HEK293 (cell line): ENCODE results near the gene CSRP2.

Experiments used
- CTCF ChIA-PET: fragments of 350-600 bp; formaldehyde crosslinking; extraction: SDS; loops from one replicate; lab custom pipeline; 2021; ENCODE audit warnings: antibody characterized with exemption; lab: Yijun Ruan, JAX
- POLR2A ChIA-PET: fragments of 300-600 bp; formaldehyde crosslinking; extraction: SDS; loops from one replicate; lab custom pipeline; 2020; ENCODE audit warnings: antibody characterized with exemption, inconsistent platforms; lab: Yijun Ruan, JAX
- H3K27ac ChIP-seq: fragments of 200-500 bp; sonication (Bioruptor generic); 2 replicates; pipeline ENCODE4 v1.5.1; 2014; ENCODE audit warnings: low read depth, low read length, control low read depth, inconsistent platforms; ENCODE audit errors: extremely low read depth
- H3K36me3 ChIP-seq, 2 experiments: fragments of 200-500 bp in 1 of 2; sonication (Bioruptor generic) in 1 of 2; 1 replicate in 1 of 2; 2 replicates in 1 of 2; pipeline ENCODE4 v1.5.1; 2014 to 2017; ENCODE audit warnings: inconsistent platforms in 2 of 2, low read length in 2 of 2; ENCODE audit not compliant: control insufficient read depth in 2 of 2, insufficient read depth in 1 of 2
- H3K4me1 ChIP-seq: fragments of 200-500 bp; sonication (Bioruptor generic); 2 replicates; pipeline ENCODE4 v1.5.1; 2014; ENCODE audit warnings: mild to moderate bottlenecking, low read length, inconsistent platforms; ENCODE audit not compliant: control insufficient read depth, insufficient read depth
- H3K4me3 ChIP-seq: 2 replicates; pipeline ENCODE4 v1.5.1; 2011; ENCODE audit warnings: low read depth, mild to moderate bottlenecking, control low read depth, low read length, moderate library complexity
- H3K9me3 ChIP-seq: fragments of 200-500 bp; sonication (Bioruptor generic); 2 replicates; pipeline ENCODE4 v1.5.1; 2014; ENCODE audit warnings: low read depth, low read length, inconsistent platforms; ENCODE audit not compliant: control insufficient read depth, insufficient read depth
- GLIS2 ChIP-seq: fragments of 450-650 bp; formaldehyde crosslinking; IDR thresholded peaks from 2 replicates; pipeline ENCODE4 v1.5.1; 2016; ENCODE audit warnings: missing biosample characterization, missing genetic modification characterization
- KLF8 ChIP-seq: fragments of 450-650 bp; formaldehyde crosslinking; IDR thresholded peaks from 2 replicates; pipeline ENCODE4 v1.5.1; 2016; ENCODE audit warnings: missing biosample characterization, missing genetic modification characterization
- KLF9 ChIP-seq: fragments of 450-650 bp; formaldehyde crosslinking; IDR thresholded peaks from 2 replicates; pipeline ENCODE4 v1.5.1; 2016; ENCODE audit warnings: missing biosample characterization, missing genetic modification characterization, low read depth
- OSR2 ChIP-seq: fragments of 450-650 bp; formaldehyde crosslinking; IDR thresholded peaks from 2 replicates; pipeline ENCODE4 v1.5.1; 2016; ENCODE audit warnings: missing biosample characterization, missing genetic modification characterization
- SCRT1 ChIP-seq: fragments of 450-650 bp; formaldehyde crosslinking; IDR thresholded peaks from 2 replicates; pipeline ENCODE4 v1.5.1; 2016; ENCODE audit warnings: missing biosample characterization, missing genetic modification characterization, borderline replicate concordance
- SETDB1 ChIP-seq: IDR thresholded peaks from one replicate; pipeline ENCODE4 v1.6.1; 2017; ENCODE audit warnings: mild to moderate bottlenecking, low read length, moderate library complexity, mixed read lengths; ENCODE audit not compliant: insufficient read length
- TRIM28 ChIP-seq: IDR thresholded peaks from 2 replicates; pipeline ENCODE4 v1.6.1; 2011; ENCODE audit warnings: low read length, control low read depth, borderline replicate concordance
- YY2 ChIP-seq: fragments of 450-650 bp; formaldehyde crosslinking; IDR thresholded peaks from 2 replicates; pipeline ENCODE4 v1.5.1; 2016; ENCODE audit warnings: missing biosample characterization, missing genetic modification characterization
- ZNF138 ChIP-seq: fragments of 450-650 bp; formaldehyde crosslinking; IDR thresholded peaks from 2 replicates; pipeline ENCODE4 v1.5.1; 2016; ENCODE audit warnings: missing biosample characterization, missing genetic modification characterization, borderline replicate concordance
- ZNF140 ChIP-seq: fragments of 450-650 bp; formaldehyde crosslinking; IDR thresholded peaks from 2 replicates; pipeline ENCODE4 v1.5.1; 2016; ENCODE audit warnings: missing biosample characterization, missing genetic modification characterization
- ZNF19 ChIP-seq: fragments of 450-650 bp; formaldehyde crosslinking; IDR thresholded peaks from 2 replicates; pipeline ENCODE4; 2016; ENCODE audit warnings: missing biosample characterization, missing genetic modification characterization, low read depth
- ZNF341 ChIP-seq: fragments of 450-650 bp; formaldehyde crosslinking; IDR thresholded peaks from 2 replicates; pipeline ENCODE4; 2016; ENCODE audit warnings: low read depth, missing biosample characterization, missing genetic modification characterization
- ZNF416 ChIP-seq: fragments of 450-650 bp; formaldehyde crosslinking; IDR thresholded peaks from 2 replicates; pipeline ENCODE4 v1.5.1; 2016; ENCODE audit warnings: missing biosample characterization, missing genetic modification characterization
- ZNF521 ChIP-seq: fragments of 450-650 bp; formaldehyde crosslinking; IDR thresholded peaks from 2 replicates; pipeline ENCODE4 v1.5.1; 2017; ENCODE audit warnings: missing biosample characterization, mild to moderate bottlenecking, missing genetic modification characterization
- ZNF530 ChIP-seq: fragments of 450-650 bp; formaldehyde crosslinking; IDR thresholded peaks from 2 replicates; pipeline ENCODE4 v1.5.1; 2016; ENCODE audit warnings: low read depth, missing biosample characterization, missing genetic modification characterization
- ZNF549 ChIP-seq: fragments of 450-650 bp; IDR thresholded peaks from 2 replicates; pipeline ENCODE4 v1.5.1; 2018; ENCODE audit warnings: missing biosample characterization, missing genetic modification characterization, mild to moderate bottlenecking, inconsistent platforms, moderate library complexity
- ZNF555 ChIP-seq: fragments of 450-650 bp; formaldehyde crosslinking; conservative IDR thresholded peaks from 2 replicates; pipeline ENCODE4 v1.5.1; 2017; ENCODE audit warnings: missing biosample characterization, mild to moderate bottlenecking, missing genetic modification characterization, inconsistent platforms
- ZNF558 ChIP-seq: fragments of 450-650 bp; formaldehyde crosslinking; IDR thresholded peaks from 2 replicates; pipeline ENCODE4 v1.5.1; 2016; ENCODE audit warnings: missing biosample characterization, missing genetic modification characterization
- ZNF571 ChIP-seq: fragments of 450-650 bp; formaldehyde crosslinking; IDR thresholded peaks from 2 replicates; pipeline ENCODE4 v1.5.0; 2017; ENCODE audit warnings: missing biosample characterization, missing genetic modification characterization
- ZNF610 ChIP-seq: fragments of 450-650 bp; formaldehyde crosslinking; IDR thresholded peaks from 2 replicates; pipeline ENCODE4 v1.5.1; 2016; ENCODE audit warnings: missing biosample characterization, missing genetic modification characterization, borderline replicate concordance
- ZNF629 ChIP-seq: fragments of 450-650 bp; formaldehyde crosslinking; IDR thresholded peaks from 2 replicates; pipeline ENCODE4 v1.5.1; 2017; ENCODE audit warnings: missing biosample characterization, missing genetic modification characterization
- ZNF747 ChIP-seq: fragments of 450-650 bp; formaldehyde crosslinking; IDR thresholded peaks from 2 replicates; pipeline ENCODE4 v1.5.1; 2016; ENCODE audit warnings: missing biosample characterization, missing genetic modification characterization
- TF ChIP-seq, protein P1 (sequence below): fragments of 450-650 bp; formaldehyde crosslinking; conservative IDR thresholded peaks from 2 replicates; pipeline ENCODE4 v1.5.1; 2016; ENCODE audit warnings: low read depth, missing biosample characterization, missing genetic modification characterization
- TF ChIP-seq, protein P2 (sequence below): fragments of 450-650 bp; formaldehyde crosslinking; IDR thresholded peaks from 2 replicates; pipeline ENCODE4 v1.5.1; 2016; ENCODE audit warnings: missing biosample characterization, missing genetic modification characterization
- TF ChIP-seq, protein P3 (sequence below): fragments of 450-650 bp; formaldehyde crosslinking; IDR thresholded peaks from 2 replicates; pipeline ENCODE4 v1.5.1; 2017; ENCODE audit warnings: missing biosample characterization, missing genetic modification characterization
- TF ChIP-seq, protein P4 (sequence below): fragments of 450-650 bp; formaldehyde crosslinking; IDR thresholded peaks from 2 replicates; pipeline ENCODE4 v1.5.1; 2016; ENCODE audit warnings: missing biosample characterization, missing genetic modification characterization

Gene CSRP2

DNA sequence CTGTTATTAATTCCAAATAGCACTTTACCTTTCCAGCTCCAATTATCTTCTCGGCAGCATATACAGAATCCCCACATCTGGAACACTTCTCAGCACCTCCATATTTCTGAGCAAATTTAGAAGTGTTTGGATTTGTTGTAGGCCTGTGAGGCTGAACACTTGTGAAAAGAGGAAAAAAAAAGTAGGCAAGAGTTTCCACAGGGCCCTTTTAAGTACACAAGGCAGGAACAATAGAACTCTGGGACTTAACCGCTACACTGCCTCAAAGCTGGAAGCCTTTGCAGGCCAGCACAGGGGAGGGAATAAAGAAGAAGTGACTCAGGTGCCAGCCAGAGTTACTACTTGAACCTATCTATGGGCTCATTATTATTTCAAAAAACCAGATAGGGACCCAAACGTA lies 18.6 kb downstream of the CSRP2 start (continued):
- TF ChIP-seq SCRT1 (no peak), KLF9 (tag by site-specific recombination) (no peak)
- TF ChIP-seq, protein P1, sequence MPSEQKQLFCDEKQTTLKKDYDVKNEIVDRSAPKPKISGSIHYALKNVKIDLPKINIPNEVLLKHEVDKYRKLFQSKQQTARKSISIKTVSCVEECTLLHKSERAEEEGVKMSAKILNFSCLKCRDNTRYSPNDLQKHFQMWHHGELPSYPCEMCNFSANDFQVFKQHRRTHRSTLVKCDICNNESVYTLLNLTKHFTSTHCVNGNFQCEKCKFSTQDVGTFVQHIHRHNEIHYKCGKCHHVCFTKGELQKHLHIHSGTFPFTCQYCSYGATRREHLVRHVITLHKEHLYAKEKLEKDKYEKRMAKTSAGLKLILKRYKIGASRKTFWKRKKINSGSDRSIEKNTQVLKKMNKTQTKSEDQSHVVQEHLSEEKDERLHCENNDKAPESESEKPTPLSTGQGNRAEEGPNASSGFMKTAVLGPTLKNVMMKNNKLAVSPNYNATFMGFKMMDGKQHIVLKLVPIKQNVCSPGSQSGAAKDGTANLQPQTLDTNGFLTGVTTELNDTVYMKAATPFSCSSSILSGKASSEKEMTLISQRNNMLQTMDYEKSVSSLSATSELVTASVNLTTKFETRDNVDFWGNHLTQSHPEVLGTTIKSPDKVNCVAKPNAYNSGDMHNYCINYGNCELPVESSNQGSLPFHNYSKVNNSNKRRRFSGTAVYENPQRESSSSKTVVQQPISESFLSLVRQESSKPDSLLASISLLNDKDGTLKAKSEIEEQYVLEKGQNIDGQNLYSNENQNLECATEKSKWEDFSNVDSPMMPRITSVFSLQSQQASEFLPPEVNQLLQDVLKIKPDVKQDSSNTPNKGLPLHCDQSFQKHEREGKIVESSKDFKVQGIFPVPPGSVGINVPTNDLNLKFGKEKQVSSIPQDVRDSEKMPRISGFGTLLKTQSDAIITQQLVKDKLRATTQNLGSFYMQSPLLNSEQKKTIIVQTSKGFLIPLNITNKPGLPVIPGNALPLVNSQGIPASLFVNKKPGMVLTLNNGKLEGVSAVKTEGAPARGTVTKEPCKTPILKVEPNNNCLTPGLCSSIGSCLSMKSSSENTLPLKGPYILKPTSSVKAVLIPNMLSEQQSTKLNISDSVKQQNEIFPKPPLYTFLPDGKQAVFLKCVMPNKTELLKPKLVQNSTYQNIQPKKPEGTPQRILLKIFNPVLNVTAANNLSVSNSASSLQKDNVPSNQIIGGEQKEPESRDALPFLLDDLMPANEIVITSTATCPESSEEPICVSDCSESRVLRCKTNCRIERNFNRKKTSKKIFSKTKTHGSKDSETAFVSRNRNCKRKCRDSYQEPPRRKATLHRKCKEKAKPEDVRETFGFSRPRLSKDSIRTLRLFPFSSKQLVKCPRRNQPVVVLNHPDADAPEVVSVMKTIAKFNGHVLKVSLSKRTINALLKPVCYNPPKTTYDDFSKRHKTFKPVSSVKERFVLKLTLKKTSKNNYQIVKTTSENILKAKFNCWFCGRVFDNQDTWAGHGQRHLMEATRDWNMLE (tag by site-specific recombination), result no peak

DNA sequence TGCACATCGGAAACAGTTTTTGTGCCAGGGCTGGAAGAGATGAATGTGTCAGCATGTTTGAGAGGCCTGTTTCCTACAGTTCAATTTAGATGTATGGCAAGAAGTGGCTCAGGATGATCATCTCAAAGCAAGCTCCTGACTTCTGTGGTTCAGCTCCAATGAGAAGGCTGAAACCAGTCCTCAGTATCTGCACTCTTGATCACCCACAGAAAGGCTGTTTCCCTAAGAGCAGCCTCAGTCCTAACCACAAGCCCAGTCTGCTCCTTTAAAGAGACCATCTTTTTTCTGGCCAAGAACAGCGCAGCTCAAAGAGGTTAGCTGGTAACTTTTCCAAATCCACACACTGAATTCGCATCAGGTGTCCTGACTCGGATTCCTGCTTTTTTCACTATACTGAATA lies 19.2 kb downstream of the CSRP2 start:
- Histone ChIP-seq H3K4me3 (no peak overlapping the region), H3K4me1 (no peaks in the 10 kb centered on the region), H3K9me3 (no peaks in the 10 kb centered on the region), H3K27ac (no peak overlapping the region), H3K36me3 (peaks cover 19 to 82% of the 10 kb centered on the region in 2 experiments)
- ChIA-PET CTCF (interaction anchor here (0.6 to 1.5 kb wide), 2 partner anchors 151 to 743 kb away, joined by 3 to 4 read pairs; no protein-coding TSS in a partner anchor), POLR2A (no interaction called here)
- no peak for TF ChIP-seq YY2 (tag by site-specific recombination)
- no peak for TF ChIP-seq ZNF571
- TF ChIP-seq, protein P2, sequence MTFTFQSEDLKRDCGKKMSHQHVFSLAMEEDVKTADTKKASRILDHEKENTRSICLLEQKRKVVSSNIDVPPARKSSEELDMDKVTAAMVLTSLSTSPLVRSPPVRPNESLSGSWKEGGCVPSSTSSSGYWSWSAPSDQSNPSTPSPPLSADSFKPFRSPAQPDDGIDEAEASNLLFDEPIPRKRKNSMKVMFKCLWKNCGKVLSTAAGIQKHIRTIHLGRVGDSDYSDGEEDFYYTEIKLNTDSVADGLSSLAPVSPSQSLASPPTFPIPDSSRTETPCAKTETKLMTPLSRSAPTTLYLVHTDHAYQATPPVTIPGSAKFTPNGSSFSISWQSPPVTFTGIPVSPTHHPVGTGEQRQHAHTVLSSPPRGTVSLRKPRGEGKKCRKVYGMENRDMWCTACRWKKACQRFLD (tag by site-specific recombination), result no peak
- no peak for TF ChIP-seq ZNF416 (tag by site-specific recombination)
- TF ChIP-seq ZNF341, result no peak
- TF ChIP-seq ZNF521 (tag by site-specific recombination), result no peak
- no peak for TF ChIP-seq KLF8 (tag by site-specific recombination)
- no peak for TF ChIP-seq ZNF138 (tag by site-specific recombination)

DNA sequence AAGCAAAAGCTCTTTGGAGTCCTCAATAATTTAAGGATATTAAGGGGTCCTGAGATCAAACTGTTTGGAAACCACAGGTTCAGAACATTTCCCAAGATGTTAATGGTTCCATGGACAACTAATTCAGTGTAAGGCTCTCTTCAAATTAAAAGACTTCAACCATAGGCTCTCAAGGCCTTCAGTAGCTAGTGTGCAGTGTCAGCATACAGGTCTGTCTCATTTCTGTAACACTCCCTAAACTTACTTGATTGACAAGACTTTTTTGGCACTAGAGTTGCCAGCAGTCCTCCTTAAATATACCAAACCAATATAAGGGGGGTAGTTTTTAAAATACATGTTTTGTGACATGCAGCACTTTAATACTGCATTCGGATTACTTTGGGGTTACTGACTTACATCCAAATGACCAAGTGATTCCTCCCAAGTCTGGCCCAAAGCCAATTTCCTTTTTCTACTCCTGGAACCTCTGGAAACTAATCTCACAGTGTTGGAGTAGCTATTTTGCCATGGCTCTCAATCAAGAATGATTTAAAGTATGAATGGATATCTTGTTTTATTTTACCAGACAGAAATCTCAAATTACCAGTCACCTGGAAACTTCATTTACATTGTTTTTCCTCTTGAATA lies 22.7 kb downstream of the CSRP2 start:
- CTCF ChIA-PET, result interaction anchor here (1.9 kb wide), 1 partner anchor 155 kb away, joined by 14 read pairs; no protein-coding TSS in a partner anchor
- POLR2A ChIA-PET, result interaction anchor here (1.5 kb wide), 1 partner anchor 23 kb away, joined by 3 read pairs; the partner anchor contains the start of gene CSRP2

More for the DNA sequence above, 22.7 kb downstream of the CSRP2 start:
- no peak overlapping the region for H3K27ac ChIP-seq
- peaks cover 14 to 58% of the 10 kb centered on the region in 2 experiments for H3K36me3 ChIP-seq
- no peaks in the 10 kb centered on the region for H3K9me3 ChIP-seq
- TF ChIP-seq TRIM28 (no peak), SETDB1 (no peak), ZNF558 (tag by site-specific recombination) (no peak), ZNF140 (tag by site-specific recombination) (no peak), ZNF610 (tag by site-specific recombination) (no peak), ZNF629 (tag by site-specific recombination) (no peak), ZNF19 (tag by site-specific recombination) (no peak), KLF8 (tag by site-specific recombination) (no peak), ZNF530 (no peak), GLIS2 (no peak), ZNF747 (no peak), ZNF555 (no peak), ZNF549 (tag by site-specific recombination) (no peak), OSR2 (tag by site-specific recombination) (no peak)
- TF ChIP-seq, protein P3, sequence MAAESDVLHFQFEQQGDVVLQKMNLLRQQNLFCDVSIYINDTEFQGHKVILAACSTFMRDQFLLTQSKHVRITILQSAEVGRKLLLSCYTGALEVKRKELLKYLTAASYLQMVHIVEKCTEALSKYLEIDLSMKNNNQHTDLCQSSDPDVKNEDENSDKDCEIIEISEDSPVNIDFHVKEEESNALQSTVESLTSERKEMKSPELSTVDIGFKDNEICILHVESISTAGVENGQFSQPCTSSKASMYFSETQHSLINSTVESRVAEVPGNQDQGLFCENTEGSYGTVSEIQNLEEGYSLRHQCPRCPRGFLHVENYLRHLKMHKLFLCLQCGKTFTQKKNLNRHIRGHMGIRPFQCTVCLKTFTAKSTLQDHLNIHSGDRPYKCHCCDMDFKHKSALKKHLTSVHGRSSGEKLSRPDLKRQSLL (tag by site-specific recombination), result no peak
- TF ChIP-seq, protein P4, sequence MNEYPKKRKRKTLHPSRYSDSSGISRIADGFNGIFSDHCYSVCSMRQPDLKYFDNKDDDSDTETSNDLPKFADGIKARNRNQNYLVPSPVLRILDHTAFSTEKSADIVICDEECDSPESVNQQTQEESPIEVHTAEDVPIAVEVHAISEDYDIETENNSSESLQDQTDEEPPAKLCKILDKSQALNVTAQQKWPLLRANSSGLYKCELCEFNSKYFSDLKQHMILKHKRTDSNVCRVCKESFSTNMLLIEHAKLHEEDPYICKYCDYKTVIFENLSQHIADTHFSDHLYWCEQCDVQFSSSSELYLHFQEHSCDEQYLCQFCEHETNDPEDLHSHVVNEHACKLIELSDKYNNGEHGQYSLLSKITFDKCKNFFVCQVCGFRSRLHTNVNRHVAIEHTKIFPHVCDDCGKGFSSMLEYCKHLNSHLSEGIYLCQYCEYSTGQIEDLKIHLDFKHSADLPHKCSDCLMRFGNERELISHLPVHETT (tag by site-specific recombination), result no peak
- no peaks in the 10 kb centered on the region for H3K4me1 ChIP-seq
- H3K4me3 ChIP-seq, result no peak overlapping the region
